Brain pericyte (primary cell): ENCODE measurements around the gene MFAP5.

Source experiments
- DNase-seq: peaks from one replicate; pipeline ENCODE4 v3.0.0-alpha.2; 2012; ENCODE audit warnings: low read depth, low spot score

The MFAP5 gene, protein sequence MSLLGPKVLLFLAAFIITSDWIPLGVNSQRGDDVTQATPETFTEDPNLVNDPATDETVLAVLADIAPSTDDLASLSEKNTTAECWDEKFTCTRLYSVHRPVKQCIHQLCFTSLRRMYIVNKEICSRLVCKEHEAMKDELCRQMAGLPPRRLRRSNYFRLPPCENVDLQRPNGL

DNA sequence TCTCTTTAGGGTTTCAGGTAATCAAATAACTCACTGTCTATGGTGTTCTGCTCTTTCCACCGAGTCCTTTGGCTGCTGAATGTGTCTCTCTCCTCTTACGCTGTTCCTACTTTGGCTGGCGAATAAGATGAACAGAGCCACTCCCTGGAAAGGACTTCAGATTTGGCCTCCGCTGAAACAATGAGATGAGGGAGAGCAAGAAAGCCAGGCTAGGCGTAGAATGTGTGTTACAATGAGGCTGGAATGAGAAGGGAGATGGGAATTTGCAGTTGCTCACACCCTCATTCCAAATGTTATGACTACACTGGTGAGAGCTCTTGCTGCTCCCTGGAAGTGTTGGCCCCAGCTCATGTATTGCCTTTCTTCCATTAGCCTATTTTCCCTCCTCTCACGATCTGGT lies at the start of gene MFAP5:
TSS of gene MFAP5 (minus strand) at position 234 of the 400 bp plus-strand sequence. CDS start 722 bp downstream, outside the sequence.
- no peak for DNase-seq

DNA sequence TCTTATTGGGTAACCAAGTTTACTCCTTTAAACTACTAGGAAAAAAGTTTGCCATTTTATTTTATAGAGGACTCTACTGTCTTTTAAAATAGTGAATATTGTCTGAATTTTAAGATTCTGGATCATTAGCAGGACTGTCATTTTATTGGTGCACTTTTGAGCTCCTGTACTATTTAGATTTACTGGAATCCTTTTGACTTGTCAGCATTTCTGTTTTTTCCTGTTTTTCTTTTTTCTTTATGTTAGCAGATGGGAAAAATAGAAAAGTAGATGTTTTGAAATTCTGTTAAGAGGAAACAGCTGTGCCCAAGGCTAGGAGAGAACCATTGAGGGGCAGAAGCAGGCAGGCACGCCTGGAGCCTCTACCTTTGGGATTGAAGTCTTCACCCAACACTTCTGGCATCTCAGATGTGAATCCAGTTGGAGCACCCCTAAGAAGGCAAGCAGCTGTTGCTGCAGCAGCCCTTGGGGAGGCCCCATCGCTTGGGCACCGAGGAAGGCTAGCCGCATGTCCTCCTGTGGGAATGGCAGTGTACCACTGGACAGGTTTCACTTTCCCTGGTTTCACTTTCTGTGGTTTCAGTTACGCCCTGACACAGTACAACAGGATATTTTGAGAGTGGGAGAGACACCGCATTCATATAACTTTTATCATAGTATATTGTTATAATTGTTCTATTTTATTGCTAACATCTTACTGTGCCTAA lies 46.7 kb upstream of the MFAP5 start:
- no peak for DNase-seq

DNA sequence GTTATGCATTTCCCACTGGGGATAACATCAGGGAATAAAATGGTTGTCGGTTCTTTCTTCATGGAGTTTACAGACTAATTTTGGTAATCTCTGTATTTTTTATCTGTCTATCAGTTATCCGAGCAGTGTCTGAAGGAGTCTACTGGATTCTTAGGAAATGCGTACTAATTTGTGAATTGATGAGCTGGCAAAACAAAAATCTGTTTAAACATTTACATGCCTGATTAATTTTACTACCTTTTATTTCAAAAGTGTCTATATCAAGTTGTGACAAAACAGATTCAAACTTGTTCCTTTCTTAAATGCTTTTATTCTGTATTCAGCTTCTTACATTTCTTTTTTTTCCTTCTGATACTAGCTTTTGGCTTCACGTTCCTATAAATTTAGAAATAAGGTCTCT lies 39.5 kb upstream of the MFAP5 start:
- DNase-seq = no peak

DNA sequence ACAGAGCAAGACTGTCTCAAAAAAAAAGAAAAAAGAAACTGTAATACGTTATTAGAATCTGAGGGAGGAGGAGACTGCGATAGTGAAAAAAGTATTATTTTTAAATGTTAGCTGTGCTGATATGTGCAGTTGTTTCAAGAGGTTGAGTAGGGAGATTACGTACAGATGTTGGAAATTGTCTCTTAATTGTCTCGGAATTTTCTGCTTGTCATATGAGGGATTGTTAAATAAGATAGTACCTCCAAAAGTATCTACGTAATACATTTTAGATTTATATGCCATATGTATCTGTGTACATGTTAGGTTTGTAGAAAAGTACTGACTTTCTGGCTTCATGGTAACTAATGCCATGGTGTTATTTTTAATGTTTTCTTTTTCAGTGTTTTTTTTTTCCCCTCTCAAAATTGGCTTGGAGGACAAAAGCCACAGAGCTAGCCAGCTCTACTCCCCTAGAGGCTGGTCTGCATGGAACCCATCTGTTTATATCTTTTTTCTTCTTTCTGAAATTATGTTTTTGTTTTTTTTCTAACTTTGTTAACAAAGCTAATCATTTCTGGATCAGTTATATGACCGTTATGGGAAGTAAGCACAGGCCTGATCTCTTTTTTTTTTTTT lies 38.5 kb upstream of the MFAP5 start:
- no peak for DNase-seq

DNA sequence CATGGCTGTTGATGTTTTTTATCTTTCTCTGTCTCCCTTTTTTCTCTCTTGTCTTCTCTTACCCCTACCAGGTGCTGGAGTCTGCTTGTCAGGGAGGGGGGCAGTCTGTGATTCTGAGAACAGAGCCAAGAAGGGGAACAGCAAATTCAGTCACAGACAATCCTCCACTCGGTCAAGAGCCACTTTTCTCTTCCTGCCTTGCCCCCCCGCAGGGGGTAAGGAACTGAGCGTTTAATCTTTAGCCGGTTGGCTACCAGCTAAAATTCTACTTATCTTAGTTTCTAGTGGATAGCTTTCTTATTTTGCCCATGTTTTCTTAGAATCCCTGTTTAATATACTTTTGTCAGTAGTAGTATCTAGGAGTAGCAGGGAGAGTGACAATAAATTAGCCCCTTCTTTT lies 37.1 kb upstream of the MFAP5 start:
- DNase-seq = no peak

DNA sequence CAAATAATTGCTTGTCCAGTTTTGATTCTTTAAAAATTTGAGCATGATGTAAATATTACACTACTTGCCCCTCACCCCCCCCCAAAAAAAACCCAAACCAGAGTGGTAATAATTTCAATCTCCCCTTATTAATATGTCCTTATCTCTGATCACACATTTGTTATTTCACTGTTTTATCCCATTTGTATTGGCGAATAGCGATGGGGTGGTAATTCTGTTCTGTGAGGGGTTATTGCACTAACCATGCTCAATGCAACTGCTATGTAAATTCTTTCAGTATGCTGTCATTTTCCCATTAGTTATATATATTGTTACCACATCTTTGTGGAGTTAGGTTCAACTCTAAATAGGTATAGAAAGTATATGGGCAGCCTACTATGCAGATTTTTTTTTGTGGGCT lies 36.3 kb upstream of the MFAP5 start:
- no peak for DNase-seq

DNA sequence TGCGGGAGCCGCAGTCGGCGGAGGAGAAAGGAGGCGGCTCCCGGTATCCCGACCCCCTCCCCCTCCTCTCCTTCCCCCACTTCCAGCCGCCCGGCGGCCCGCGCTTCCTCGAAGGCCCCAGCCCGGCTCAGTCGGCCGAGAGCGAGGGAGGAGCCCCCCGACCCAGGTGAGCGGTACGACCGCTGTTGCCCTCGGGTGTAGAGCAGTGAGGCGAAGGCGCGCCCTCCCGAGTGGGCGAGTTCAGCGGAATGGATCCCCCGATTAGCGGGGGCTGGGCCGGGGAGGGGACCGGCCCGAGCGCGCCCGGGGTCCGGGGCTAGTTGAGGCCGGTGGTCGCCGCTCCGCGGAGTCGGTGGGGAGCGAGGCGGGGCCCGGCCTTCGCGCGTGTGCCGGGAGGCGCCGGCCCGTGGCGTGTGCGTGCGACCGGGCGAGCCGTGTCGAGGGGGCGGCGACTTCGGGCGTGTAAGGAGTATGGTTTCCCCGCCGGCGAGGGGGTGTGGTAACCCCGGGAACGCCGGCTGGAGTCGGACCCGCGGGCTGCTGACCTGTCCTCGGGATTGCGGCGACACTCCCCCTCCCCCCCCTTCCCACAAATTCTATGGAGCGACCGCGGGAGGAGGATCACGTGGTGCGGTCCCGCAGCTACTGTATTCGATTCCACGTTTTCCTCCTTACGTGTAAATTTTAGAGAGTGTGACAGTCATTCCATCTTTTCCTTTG lies 35.7 kb upstream of the MFAP5 start:
- no peak for DNase-seq

DNA sequence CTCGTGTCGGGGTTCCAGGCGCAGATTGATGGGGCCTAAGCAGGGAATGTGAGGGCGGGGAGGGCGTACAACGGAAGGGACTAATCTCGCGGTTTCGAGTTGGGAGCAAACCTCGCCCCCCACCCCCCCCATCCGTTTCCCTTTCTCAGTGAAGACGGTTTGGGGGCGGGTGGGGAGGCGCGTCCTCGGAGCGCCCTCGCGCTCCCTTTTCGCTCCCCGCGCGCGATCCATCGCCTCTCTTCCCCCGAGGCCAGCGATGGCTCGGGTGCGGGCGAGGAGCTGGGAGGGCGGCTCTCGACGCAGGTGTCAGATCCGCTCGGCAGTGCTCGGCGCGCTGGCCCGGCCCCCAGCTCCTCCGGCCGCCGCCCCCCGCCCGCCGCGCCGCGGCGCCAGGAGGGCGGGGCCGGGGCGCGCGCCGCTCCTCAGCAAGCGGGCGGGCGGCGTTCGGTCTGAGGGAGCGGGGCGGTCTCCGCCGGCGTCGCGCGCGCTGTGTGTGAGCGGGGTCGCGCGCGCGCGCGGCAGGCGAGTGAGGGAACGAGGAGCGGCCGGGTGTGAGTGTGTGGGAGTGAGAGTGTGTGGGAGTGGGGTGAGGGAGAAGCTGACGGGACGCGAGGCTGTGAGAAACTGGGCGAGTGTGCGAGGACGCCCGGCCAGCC lies 35.0 kb upstream of the MFAP5 start, which contains the start of gene RIMKLB:
TSS of gene RIMKLB (plus strand) at position 516 of the 656 bp plus-strand sequence. CDS start 15,876 bp downstream, outside the sequence.
- no peak for DNase-seq

DNA sequence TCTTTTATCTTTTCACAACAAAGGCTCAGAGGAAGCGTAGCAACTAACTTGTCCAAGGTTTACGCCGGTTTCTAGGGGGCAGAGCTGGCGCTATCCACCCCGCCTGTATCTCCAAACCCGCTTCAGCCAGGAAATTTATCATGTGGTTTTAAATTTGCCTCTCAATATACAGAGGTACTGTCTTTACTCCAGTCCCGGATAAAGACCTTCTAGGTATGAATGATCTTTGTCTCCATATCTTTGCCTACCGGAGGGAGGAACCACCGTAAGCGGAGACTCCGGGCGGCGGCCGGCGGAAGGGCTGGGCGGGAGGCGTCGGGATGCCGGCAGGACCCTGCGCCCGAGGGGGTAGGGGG lies 34.5 kb upstream of the MFAP5 start:
- DNase-seq = no peak

DNA sequence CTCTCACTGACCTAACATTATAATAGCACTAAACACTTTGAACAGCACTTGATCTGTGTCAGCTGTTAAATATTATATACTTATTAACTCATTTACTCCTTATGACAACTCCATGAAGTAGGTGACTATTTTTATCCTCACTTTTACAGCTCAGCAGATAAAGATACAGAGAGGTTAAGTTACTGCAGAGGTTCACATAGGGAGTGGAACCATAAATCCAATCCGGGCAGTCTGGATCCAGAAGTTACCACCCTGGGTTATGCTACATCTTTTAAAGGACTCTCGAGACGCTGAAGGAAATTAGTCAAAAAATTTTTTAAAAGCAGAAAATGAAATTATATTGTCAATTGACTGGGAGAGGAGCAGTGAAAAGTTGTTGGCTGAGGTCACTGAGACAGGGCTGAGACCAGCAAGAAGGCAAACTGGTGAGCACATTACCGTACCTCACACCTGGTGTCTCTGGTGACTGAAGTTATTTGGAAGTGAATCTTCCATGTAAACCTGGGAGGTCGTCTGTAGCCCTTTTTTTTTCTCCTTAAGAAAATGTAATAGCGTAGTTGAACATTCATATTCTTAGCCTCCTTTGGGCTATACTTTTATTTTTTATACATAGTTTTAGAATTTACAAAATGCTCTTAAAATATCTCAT lies 33.9 kb upstream of the MFAP5 start:
- no peak for DNase-seq

DNA sequence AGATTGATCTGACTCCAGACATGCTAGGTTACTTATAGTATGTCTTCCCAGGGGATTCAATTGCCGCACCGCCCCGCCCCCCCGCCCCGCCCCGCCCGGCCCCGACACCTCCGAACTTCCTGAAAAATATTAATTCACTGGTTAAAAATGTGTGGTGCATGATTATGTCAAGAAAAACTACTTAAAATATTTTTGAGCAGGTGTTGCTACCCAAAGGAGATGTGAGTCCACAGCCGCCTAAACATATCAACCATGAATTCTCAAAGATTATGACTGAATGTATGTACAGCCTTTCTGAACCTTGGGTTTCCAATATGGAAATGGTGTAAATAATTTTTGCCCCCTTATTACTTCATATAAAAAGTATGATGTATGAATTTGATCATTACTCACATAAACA lies 32.5 kb upstream of the MFAP5 start:
- no peak for DNase-seq

DNA sequence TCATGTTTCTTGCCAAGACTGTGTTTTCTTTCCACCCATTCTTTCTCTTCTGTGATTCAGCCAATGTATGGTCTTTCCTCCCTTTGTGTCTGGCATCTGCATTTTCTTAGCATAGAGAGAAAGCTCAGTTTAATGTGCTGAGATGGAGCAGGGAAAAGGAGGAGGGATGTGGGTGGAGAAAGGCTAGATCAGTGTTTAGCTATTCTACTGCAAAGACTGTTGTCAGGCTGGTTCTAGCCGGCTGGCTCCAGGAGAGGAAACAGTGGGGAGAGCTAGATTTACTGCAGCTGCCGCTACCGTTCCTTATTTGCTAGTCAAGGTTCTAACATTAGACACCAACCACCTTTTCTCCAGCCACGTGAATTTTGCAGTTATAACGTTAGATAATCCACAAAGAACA lies 29.9 kb upstream of the MFAP5 start:
- DNase-seq = no peak

DNA sequence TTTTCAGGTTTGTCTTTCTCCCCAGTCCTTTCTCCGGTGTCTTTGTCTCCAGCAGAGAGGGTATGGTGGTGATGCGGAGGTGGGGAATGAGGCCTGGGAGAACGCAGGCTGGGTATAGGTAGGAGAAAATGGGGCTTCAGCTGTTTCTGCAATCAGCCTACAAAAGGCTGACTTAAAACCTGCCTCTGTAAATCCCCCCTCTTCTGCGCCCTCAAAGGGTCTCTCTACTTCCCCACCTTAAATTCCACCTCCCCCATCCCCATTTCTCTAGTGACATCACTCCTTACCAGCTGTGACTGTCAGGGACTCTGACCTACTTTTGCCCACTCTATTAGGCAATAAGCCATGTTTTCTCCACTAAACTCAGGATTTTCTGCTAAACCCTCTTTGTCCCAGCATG lies 27.1 kb upstream of the MFAP5 start:
- DNase-seq = no peak

DNA sequence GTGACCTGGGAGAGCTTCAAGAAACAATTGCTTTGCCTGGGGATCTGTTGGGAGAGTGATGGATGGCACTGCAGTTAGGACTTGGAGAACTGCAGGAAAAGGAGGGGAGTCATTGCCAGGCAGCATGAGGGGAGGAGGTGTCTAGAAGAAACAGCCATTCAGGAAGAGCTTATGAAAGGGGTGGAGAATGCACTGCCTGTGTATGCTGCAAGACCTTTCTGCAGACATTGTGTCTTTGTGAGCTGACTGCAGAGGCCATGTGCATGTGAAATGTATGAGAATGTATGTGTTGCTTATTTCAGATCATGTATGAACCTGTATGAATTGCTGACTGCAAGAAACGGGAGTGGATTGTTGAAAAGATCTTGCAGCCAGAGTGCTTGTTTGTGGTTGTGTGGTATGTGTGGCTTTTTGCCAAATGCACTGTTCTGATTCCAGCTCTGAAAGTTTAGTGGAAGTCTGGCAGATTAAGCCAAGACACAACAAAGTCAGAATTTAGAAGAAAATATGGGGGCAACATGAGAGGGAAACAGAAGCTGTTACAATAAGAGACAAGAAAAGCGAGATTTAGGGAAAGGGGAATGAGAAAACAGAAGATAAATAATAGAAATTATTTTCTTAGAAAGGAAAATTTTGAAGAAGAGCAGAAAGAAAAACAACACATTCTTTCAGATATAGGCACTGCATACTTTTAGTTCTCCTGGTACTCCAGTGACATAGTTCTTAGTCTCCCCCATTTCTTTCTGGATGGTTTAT lies 25.4 kb upstream of the MFAP5 start:
- peak; percentile 45 for DNase-seq

DNA sequence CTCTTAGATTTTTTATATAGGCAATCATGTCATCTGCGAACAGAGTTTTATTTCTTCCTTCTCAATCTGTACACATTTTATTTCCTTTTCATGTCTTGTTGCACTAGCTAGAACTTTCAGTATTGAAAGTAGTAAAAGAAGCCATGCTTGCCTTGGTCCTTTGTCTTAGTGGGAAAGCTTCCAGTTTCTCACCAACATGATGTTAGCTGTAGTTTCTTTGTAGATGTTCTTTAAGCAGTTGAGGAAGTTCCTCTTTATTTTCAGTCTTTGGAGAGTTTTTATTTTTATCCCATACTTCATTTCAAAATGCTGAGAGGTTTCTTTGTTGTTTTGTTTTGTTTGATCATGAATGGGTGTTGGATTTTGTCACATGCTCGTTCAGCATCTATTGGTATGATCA lies 22.4 kb upstream of the MFAP5 start:
- DNase-seq = no peak

DNA sequence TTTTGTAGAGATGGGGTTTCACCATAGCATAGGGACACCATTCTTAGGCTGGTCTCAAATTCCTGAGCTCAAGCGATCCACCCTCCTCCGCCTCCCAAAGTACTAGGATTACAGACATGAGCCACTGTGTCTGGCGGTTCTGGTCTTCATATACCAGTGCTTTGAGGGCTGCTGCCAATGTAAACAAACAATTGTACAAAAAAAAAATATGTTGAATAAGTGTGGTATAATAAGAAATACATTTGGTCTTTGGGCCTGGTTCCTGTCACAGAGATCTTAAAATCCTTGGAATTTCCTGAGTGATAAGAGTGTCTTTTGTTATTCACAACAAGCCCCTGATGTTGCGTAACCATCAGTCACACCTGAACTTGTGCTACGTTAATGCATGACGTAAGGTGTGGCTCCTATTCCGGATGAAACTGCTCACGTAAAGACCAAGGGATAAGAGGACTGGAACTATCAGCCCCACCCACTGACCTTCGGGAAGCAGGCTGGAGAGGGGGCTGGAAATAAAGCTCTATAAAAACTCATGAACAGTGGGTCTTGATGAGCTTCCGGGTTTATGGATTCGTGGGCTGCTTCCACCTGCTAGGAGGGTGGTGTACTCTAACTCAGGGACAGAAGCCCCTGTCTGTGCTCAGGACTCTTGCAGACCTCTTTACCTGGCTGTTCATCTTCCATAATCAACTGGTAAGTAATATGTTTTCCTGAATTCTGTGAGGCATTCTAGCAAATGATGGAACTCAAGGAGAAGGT lies 18.7 kb upstream of the MFAP5 start:
- DNase-seq = no peak

DNA sequence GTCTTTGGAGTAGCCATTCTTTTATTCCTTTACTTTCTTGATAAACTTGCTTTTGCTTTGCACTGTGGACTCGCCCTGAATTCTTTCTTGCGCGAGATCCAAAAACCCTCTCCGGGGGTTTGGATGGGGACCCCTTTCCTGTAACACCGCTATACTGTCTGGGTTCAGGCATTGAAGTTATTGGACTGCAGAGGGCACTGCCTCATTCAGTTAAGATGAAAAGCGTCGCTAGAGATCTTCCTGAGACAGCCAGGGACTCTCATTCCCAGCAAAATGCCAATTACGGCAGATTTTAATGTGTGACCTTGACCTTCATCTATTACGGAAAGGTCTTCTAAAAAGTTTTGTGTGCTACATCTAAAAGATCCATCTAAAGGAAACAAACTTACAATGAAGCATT lies 17.9 kb upstream of the MFAP5 start:
- no peak for DNase-seq

DNA sequence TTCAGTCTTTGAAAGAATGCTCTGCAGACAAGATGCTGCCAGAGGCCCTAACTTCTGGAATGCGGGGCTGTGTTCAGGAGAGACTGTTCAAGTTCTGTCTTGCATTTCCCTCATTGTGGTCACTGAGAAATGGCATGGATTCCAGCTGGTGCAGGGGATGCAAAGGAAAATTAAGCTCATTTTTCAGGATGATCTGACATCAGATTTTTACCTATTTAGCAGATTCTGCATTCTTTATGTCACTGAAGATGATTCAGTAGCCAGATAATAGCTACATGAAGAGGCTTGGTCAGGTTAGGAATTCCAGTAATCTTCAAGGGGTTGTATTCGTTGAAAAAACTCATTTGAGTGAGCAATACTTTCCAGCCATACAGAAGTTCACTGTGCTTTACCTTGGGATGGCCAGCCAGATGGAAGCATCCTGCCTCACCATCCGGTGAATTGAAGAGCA lies 16.1 kb upstream of the MFAP5 start:
- DNase-seq = no peak

DNA sequence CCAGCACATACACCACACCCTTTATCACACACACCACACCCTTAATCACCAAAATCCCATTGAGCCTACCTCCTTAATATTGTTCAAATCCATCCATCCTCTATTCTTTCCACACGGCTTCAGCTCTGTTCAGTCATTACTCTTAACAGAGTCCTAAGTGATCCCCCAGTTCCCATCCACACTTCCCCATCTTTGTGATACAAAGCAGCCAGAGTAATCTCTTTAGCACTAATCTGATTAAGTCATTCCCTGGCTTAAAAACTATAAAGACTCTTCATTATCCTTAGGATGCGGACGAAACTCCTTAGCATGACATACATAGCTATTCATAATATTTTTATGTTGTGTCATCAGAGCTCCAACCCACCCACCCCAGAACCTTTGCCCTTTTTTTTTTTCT lies 14.7 kb upstream of the MFAP5 start:
- no peak for DNase-seq

DNA sequence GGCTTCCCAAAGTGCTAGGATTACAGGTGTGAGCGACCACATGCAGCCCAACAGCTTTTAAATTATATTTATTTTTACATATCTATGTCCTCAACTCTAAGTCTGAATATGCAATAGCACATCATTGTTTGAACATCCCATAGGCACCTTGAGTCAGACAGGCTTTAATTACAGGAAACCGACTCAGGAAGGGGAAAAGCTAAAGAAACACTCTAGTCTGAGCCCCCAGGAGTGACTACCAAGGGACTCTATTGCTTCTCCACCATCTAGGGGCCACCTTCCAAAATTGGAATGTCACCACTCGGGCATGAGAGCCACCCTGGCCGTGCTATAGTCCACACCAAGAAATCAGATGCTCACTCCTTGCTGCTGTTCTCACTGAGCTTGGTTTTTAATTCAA lies 14.0 kb upstream of the MFAP5 start:
- no peak for DNase-seq
